Prostate gland (tissue), 2 donors: ENCODE data around the gene TCF12. TPM values are rescaled to one million over a fixed set of nuclear protein-coding genes. Genes with fewer than 3 reads are reported as not detected.

Experiments used
- DNase-seq: peaks from one replicate; pipeline ENCODE4 v3.0.0-alpha.2; 2019; ENCODE audit warnings: low spot score
- H3K27ac ChIP-seq, 2 donors: fragments of 200-600 bp; sonication (generic); 2 replicates each; pipeline ENCODE4 v1.5.1; 2017 to 2019
- H3K27me3 ChIP-seq: fragments of 200-600 bp; sonication (generic); replicated peaks from 2 replicates; pipeline ENCODE4 v1.5.1; 2019; ENCODE audit not compliant: insufficient read depth
- H3K36me3 ChIP-seq, 2 donors: fragments of 200-600 bp; sonication (generic); 1 replicate in 1 of 2; 2 replicates in 1 of 2; pipeline versions ENCODE4 v1.5.1 to v1.8.1; 2017 to 2019
- H3K4me1 ChIP-seq: fragments of 200-600 bp; sonication (generic); replicated peaks from 2 replicates; pipeline ENCODE4 v1.5.1; 2019
- H3K4me3 ChIP-seq, 2 donors: fragments of 200-600 bp; sonication (generic); 2 replicates each; pipeline ENCODE4 v1.5.1; 2017 to 2019
- H3K9me3 ChIP-seq: fragments of 200-600 bp; sonication (generic); 2 replicates; pipeline ENCODE4 v1.5.1; 2017
- CTCF ChIP-seq, 4 experiments: fragments of 200-600 bp in 2 of 4; fragments of 450-650 bp in 2 of 4; sonication (generic) in 2 of 4; IDR thresholded peaks; 1 replicate in 3 of 4; 2 replicates in 1 of 4; pipeline ENCODE4 v1.5.1; 2016 to 2019; ENCODE audit warnings: antibody characterized with exemption in 4 of 4, mild to moderate bottlenecking in 2 of 4, moderate library complexity in 2 of 4
- POLR2A ChIP-seq: fragments of 450-650 bp; IDR thresholded peaks from one replicate; pipeline ENCODE4 v1.6.1; 2016; ENCODE audit warnings: antibody characterized with exemption, mild to moderate bottlenecking
- POLR2AphosphoS5 ChIP-seq: sonication (generic); formaldehyde crosslinking; IDR thresholded peaks from one replicate; pipeline ENCODE4 v1.6.1; 2017; ENCODE audit warnings: antibody characterized with exemption
- WGBS: methylation state at CpG from one replicate; pipeline ENCODE4 v1.1.5; 2018; 5-methylcytosine and 5-hydroxymethylcytosine counted together
- intact Hi-C: fragments of 100-400 bp; cut with DNase I; formaldehyde crosslinking; loops from one replicate; pipeline ENCODE4 v1.14.2; 2022
- total RNA-seq, 2 donors: library from RNA; depleted of rRNA; stranded (reverse); fragments of >200 nt; gene quantifications; one replicate each; pipeline ENCODE4 v1.1.0, GENCODE V29; 2016

Gene TCF12
- total RNA-seq, 2 donors from 2014 or later, result 95.4 to 123 TPM

- 64% methylated on average over 4 of the region's 4 CpGs for WGBS
- no peaks in the 10 kb centered on the region for H3K4me1 ChIP-seq
- H3K4me3 ChIP-seq, result no peak overlapping the region
- H3K9me3 ChIP-seq, result no peaks in the 10 kb centered on the region
- intact Hi-C loops, result no loop called here
- no peaks in the 10 kb centered on the region for H3K27me3 ChIP-seq
- H3K27ac ChIP-seq, result no peak overlapping the region
- DNase-seq, result no peak
- no peaks in the 10 kb centered on the region for H3K36me3 ChIP-seq
- TF ChIP-seq POLR2A (no peak), POLR2AphosphoS5 (no peak), CTCF (IDR thresholded peaks at IDR 0.05) (no peak)
These were observed 317.4 kb downstream of the TCF12 start for GRCh38 chr15:57235873-57236272.

GRCh38 chr15:57236561-57237300 is 318.3 kb downstream of the TCF12 start:
- Histone ChIP-seq H3K9me3 (no peaks in the 10 kb centered on the region), H3K4me3 (no peak overlapping the region), H3K27me3 (no peaks in the 10 kb centered on the region), H3K4me1 (no peaks in the 10 kb centered on the region), H3K36me3 (no peaks in the 10 kb centered on the region), H3K27ac (no peak overlapping the region)
- no peak for TF ChIP-seq POLR2AphosphoS5
- TF ChIP-seq CTCF (IDR thresholded peaks at IDR 0.05), result no peak
- no peak for TF ChIP-seq POLR2A
- 23% methylated on average over 3 of the region's 3 CpGs for WGBS
- no peak for DNase-seq
- intact Hi-C loops, result no loop called here

DNA sequence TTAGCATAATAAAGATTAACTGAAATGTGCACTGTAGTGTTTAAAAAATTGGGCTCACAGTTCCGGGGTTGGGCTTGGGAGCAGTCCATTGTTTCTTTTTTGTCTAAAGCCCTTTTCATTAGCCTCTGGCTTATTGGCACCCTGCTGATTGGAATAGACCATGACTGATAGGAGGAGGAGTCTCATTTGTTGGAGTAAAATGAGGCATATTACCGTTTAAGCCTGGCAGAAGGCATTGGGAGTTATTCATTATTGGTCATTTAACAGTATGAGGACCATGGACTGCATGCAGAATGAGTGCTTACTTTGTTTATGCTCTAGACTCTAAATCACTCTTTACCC is 318.8 kb downstream of the TCF12 start:
- intact Hi-C loops, result no loop called here
- Histone ChIP-seq H3K27ac (no peak overlapping the region), H3K27me3 (no peaks in the 10 kb centered on the region), H3K4me1 (no peaks in the 10 kb centered on the region), H3K4me3 (no peak overlapping the region), H3K9me3 (no peaks in the 10 kb centered on the region), H3K36me3 (no peaks in the 10 kb centered on the region)
- WGBS, result 31% methylated on average over 2 of the region's 2 CpGs
- no peak for TF ChIP-seq POLR2A
- TF ChIP-seq CTCF (IDR thresholded peaks at IDR 0.05), result no peak
- no peak for TF ChIP-seq POLR2AphosphoS5
- no peak for DNase-seq

DNA sequence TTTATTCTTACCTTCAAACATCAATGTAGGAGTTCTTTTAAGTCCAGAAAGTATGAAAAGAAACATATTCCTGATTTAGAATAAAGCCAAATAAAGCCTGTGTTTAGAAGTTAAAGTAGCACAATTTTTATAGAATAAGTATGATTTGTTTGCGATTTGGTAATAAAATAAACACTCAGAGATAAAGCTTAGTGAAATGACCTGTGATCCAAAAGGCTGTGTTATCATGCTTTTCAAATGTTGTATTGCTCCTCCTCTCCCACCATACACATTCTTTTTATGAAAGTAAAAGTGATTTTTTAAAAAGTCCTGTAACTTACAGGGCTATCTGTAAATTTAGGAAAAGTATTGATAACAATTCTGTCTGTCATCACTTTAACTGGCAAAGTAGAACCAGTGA is 319.2 kb downstream of the TCF12 start:
- no peaks in the 10 kb centered on the region for H3K4me1 ChIP-seq
- no peaks in the 10 kb centered on the region for H3K27me3 ChIP-seq
- intact Hi-C loops, result no loop called here
- H3K27ac ChIP-seq, result no peak overlapping the region
- no peak for TF ChIP-seq CTCF (IDR thresholded peaks at IDR 0.05)
- no peak for TF ChIP-seq POLR2AphosphoS5
- no peak for TF ChIP-seq POLR2A
- H3K9me3 ChIP-seq, result no peaks in the 10 kb centered on the region
- H3K4me3 ChIP-seq, result no peak overlapping the region
- DNase-seq, result no peak
- H3K36me3 ChIP-seq, result no peaks in the 10 kb centered on the region
- WGBS, result 58% methylated on average over 1 of the region's 1 CpG

- WGBS, result 19% methylated on average over 3 of the region's 3 CpGs
- H3K27ac ChIP-seq, result no peak overlapping the region
- no peaks in the 10 kb centered on the region for H3K4me1 ChIP-seq
- no peaks in the 10 kb centered on the region for H3K27me3 ChIP-seq
- no peak for DNase-seq
- no peak for TF ChIP-seq POLR2AphosphoS5
- no peaks in the 10 kb centered on the region for H3K36me3 ChIP-seq
- H3K9me3 ChIP-seq, result no peaks in the 10 kb centered on the region
- intact Hi-C loops, result no loop called here
- no peak overlapping the region for H3K4me3 ChIP-seq
These were observed 326.7 kb downstream of the TCF12 start for GRCh38 chr15:57245130-57245529.
